HepG2 (cell line): ENCODE data around the gene GALNT11. TPM values are rescaled to one million over a fixed set of nuclear protein-coding genes. Genes with fewer than 3 reads are reported as not detected.

Source experiments
- AKNA ChIP-seq: sonication (generic); formaldehyde crosslinking; IDR thresholded peaks from 2 replicates; pipeline ENCODE4 v1.4.0; 2020; ENCODE audit warnings: missing genetic modification reagents, borderline replicate concordance
- ATF7 ChIP-seq, 2 experiments: fragments of 450-650 bp in 1 of 2; sonication (generic) in 1 of 2; formaldehyde crosslinking in 1 of 2; IDR thresholded peaks; 2 replicates each; pipeline versions ENCODE4 v1.4.0 to v1.6.1; 2016 to 2020; ENCODE audit warnings: antibody characterized with exemption in 1 of 2, mild to moderate bottlenecking in 1 of 2, missing genetic modification reagents in 1 of 2
- CCAR2 ChIP-seq: fragments of 200-400 bp; formaldehyde crosslinking; optimal IDR thresholded peaks from 2 replicates; pipeline ENCODE3; 2018; ENCODE audit warnings: low read depth, mild to moderate bottlenecking, low read length, moderate library complexity
- CREM ChIP-seq, 2 experiments: sonication (generic) in 1 of 2; formaldehyde crosslinking in 1 of 2; IDR thresholded peaks; 2 replicates each; pipeline versions ENCODE4 v1.4.0 to v1.6.1; 2016 to 2020; ENCODE audit warnings: antibody characterized with exemption in 1 of 2, mild to moderate bottlenecking in 1 of 2, missing genetic modification reagents in 1 of 2
- CSRNP2 ChIP-seq: sonication (generic); formaldehyde crosslinking; conservative IDR thresholded peaks from 2 replicates; pipeline ENCODE4 v1.8.0; 2022; ENCODE audit warnings: low read depth, missing genetic modification reagents
- ELF4 ChIP-seq: sonication (generic); formaldehyde crosslinking; IDR thresholded peaks from 2 replicates; pipeline ENCODE4 v1.5.0; 2020; ENCODE audit warnings: missing genetic modification reagents, mild to moderate bottlenecking, moderate library complexity, borderline replicate concordance
- FOSL1 ChIP-seq: sonication (generic); formaldehyde crosslinking; IDR thresholded peaks from 2 replicates; pipeline ENCODE4 v1.9.0; 2021; ENCODE audit warnings: missing genetic modification reagents, borderline replicate concordance
- GTF3A ChIP-seq: sonication (generic); formaldehyde crosslinking; conservative IDR thresholded peaks from 2 replicates; pipeline ENCODE4 v1.4.0; 2020; ENCODE audit warnings: mild to moderate bottlenecking, missing genetic modification reagents
- MED8 ChIP-seq: sonication (generic); formaldehyde crosslinking; IDR thresholded peaks from 2 replicates; pipeline ENCODE4 v1.8.1; 2023; ENCODE audit warnings: mild to moderate bottlenecking, missing genetic modification reagents; ENCODE audit not compliant: insufficient replicate concordance
- MLLT10 ChIP-seq: sonication (generic); formaldehyde crosslinking; IDR thresholded peaks from 2 replicates; pipeline ENCODE4 v1.4.0; 2020; ENCODE audit warnings: missing genetic modification reagents
- NFRKB ChIP-seq: fragments of 450-650 bp; IDR thresholded peaks from 2 replicates; pipeline ENCODE4 v1.6.1; 2017
- RNF219 ChIP-seq: sonication (generic); formaldehyde crosslinking; IDR thresholded peaks from 2 replicates; pipeline ENCODE4 v1.5.0; 2020; ENCODE audit warnings: mild to moderate bottlenecking, missing genetic modification reagents
- RXRA ChIP-seq: sonication (generic); formaldehyde crosslinking; IDR thresholded peaks from 2 replicates; pipeline ENCODE4 v1.5.1; 2020; ENCODE audit warnings: missing genetic modification reagents
- ZBTB46 ChIP-seq: sonication (generic); formaldehyde crosslinking; IDR thresholded peaks from 2 replicates; pipeline ENCODE4 v1.4.0; 2020; ENCODE audit warnings: mild to moderate bottlenecking, missing genetic modification reagents, borderline replicate concordance
- ZMAT3 ChIP-seq: sonication (generic); formaldehyde crosslinking; conservative IDR thresholded peaks from 2 replicates; pipeline ENCODE4 v1.7.0; 2021; ENCODE audit warnings: missing genetic modification reagents
- ZNF224 ChIP-seq: sonication (generic); formaldehyde crosslinking; IDR thresholded peaks from 2 replicates; pipeline ENCODE4 v1.5.0; 2020; ENCODE audit warnings: mild to moderate bottlenecking, missing genetic modification reagents
- ZNF260 ChIP-seq: sonication (generic); formaldehyde crosslinking; IDR thresholded peaks from 2 replicates; pipeline ENCODE4 v1.4.0; 2020; ENCODE audit warnings: missing genetic modification reagents, low read depth, mild to moderate bottlenecking, borderline replicate concordance
- ZNF317 ChIP-seq: sonication (generic); formaldehyde crosslinking; IDR thresholded peaks from 2 replicates; pipeline ENCODE4 v1.5.0; 2020; ENCODE audit warnings: mild to moderate bottlenecking, missing genetic modification reagents
- ZNF7 ChIP-seq: IDR thresholded peaks from 2 replicates; pipeline ENCODE4 v1.6.1; 2016; ENCODE audit warnings: missing biosample characterization, missing genetic modification reagents
- ZNF703 ChIP-seq: sonication (generic); formaldehyde crosslinking; IDR thresholded peaks from 2 replicates; pipeline ENCODE4 v1.5.1; 2020; ENCODE audit warnings: missing genetic modification reagents, mild to moderate bottlenecking, moderate library complexity, borderline replicate concordance
- ZNF777 ChIP-seq: sonication (generic); formaldehyde crosslinking; IDR thresholded peaks from 2 replicates; pipeline ENCODE4 v1.4.0; 2020; ENCODE audit warnings: missing genetic modification reagents
- polyA plus RNA-seq, 8 experiments: library from polyadenylated mRNA; depleted of rRNA in 3 of 8; stranded (reverse) in 7 of 8; unstranded in 1 of 8; fragments of >200 nt; fragmentation: Illumina TruSeq in 4 of 8; extraction: Trizol in 4 of 8; gene quantifications; 2 replicates each; pipeline versions ENCODE4 v1.2.1 to v1.2.3, GENCODE V29; 2011 to 2016; ENCODE audit warnings: low read depth in 4 of 8, missing spikeins in 1 of 8, mixed read lengths in 1 of 8; ENCODE audit not compliant: insufficient read depth in 1 of 8
- total RNA-seq, 5 experiments: library from RNA; depleted of rRNA; stranded (reverse); fragments of >200 nt; fragmentation: Illumina TruSeq; extraction: Trizol; gene quantifications; 2 replicates each; pipeline ENCODE4 v1.2.3, GENCODE V29; 2016; ENCODE audit warnings: low read depth in 1 of 5

GALNT11 gene
- total and polyA plus RNA-seq, 2 of the 13 experiments (the other 11 are each of a cell fraction or from before 2014, with no cell fraction given) = 9.3 to 16.3 TPM

- TF ChIP-seq AKNA (CRISPR knock-in tag) (no peak), FOSL1 (no peak), ZNF777 (CRISPR knock-in tag) (no peak), NFRKB (no peak), CCAR2 (no peak), ZNF7 (CRISPR knock-in tag) (no peak), ZBTB46 (CRISPR knock-in tag) (no peak), ZNF260 (CRISPR knock-in tag) (no peak), ZMAT3 (CRISPR knock-in tag) (no peak), CREM (IDR thresholded peaks at IDR 0.05) (peak; percentile 51; the same call in 1 of the 2 replicates), CREM (CRISPR knock-in tag; IDR thresholded peaks at IDR 0.05) (no peak), RNF219 (CRISPR knock-in tag) (no peak), ZNF703 (CRISPR knock-in tag) (no peak), ZNF317 (no peak), RXRA (no peak), ELF4 (CRISPR knock-in tag) (no peak), CSRNP2 (CRISPR knock-in tag) (no peak), ZNF224 (no peak), MED8 (CRISPR knock-in tag) (no peak), ATF7 (IDR thresholded peaks at IDR 0.05) (no peak), ATF7 (CRISPR knock-in tag; IDR thresholded peaks at IDR 0.05) (no peak), GTF3A (CRISPR knock-in tag) (no peak), MLLT10 (CRISPR knock-in tag) (no peak)
Measured at GRCh38 chr7:152081088-152081487, 55.6 kb downstream of the GALNT11 start (continued).
